H9 (cell line): Measurements from ENCODE around the gene TRAF6. TPM values are rescaled to one million over a fixed set of nuclear protein-coding genes. Genes with fewer than 3 reads are reported as not detected.

Source experiments
- DNase-seq: peaks from one replicate; pipeline ENCODE4 v3.0.0-alpha.2; 2017
- H2AFZ ChIP-seq: one replicate; pipeline ENCODE4 v1.6.1; 2013; ENCODE audit warnings: mild to moderate bottlenecking, low read length, control low read depth, moderate library complexity
- H2AK5ac ChIP-seq: 2 replicates; pipeline ENCODE4 v1.6.1; 2013; ENCODE audit warnings: low read length, control low read depth, mixed read lengths; ENCODE audit not compliant: insufficient read length
- H2BK120ac ChIP-seq: one replicate; pipeline ENCODE4 v1.6.1; 2013; ENCODE audit warnings: low read depth, mild to moderate bottlenecking, low read length, control low read depth, inconsistent platforms; ENCODE audit not compliant: poor library complexity, severe bottlenecking
- H2BK12ac ChIP-seq: 2 replicates; pipeline ENCODE4 v1.6.1; 2013; ENCODE audit warnings: low read length, control low read depth, mixed read lengths, low read depth; ENCODE audit not compliant: insufficient read length
- H2BK15ac ChIP-seq: 2 replicates; pipeline ENCODE4 v1.6.1; 2013; ENCODE audit warnings: low read depth, low read length, control low read depth
- H2BK20ac ChIP-seq: one replicate; pipeline ENCODE4 v1.6.1; 2013; ENCODE audit warnings: low read depth, mild to moderate bottlenecking, low read length, control low read depth, inconsistent platforms; ENCODE audit not compliant: poor library complexity, severe bottlenecking
- H2BK5ac ChIP-seq: 2 replicates; pipeline ENCODE4 v1.6.1; 2013; ENCODE audit warnings: low read length, control low read depth, mixed read lengths; ENCODE audit not compliant: insufficient read length
- H3K14ac ChIP-seq: 2 replicates; pipeline ENCODE4 v1.6.1; 2013; ENCODE audit warnings: low read length, control low read depth; ENCODE audit not compliant: insufficient read depth
- H3K18ac ChIP-seq: 2 replicates; pipeline ENCODE4 v1.6.1; 2013; ENCODE audit warnings: low read depth, mild to moderate bottlenecking, mixed read lengths, low read length, control low read depth; ENCODE audit not compliant: insufficient read length
- H3K23ac ChIP-seq: 2 replicates; pipeline ENCODE4 v1.6.1; 2013; ENCODE audit warnings: low read length, control low read depth, mixed read lengths, low read depth; ENCODE audit not compliant: insufficient read length
- H3K23me2 ChIP-seq: 2 replicates; pipeline ENCODE4 v1.6.1; 2013; ENCODE audit warnings: low read depth, mild to moderate bottlenecking, mixed read lengths, low read length, control low read depth; ENCODE audit not compliant: insufficient read length, poor library complexity, severe bottlenecking
- H3K27ac ChIP-seq: 2 replicates; pipeline ENCODE4 v1.5.1; 2013; ENCODE audit warnings: low read length, control low read depth, mixed read lengths, low read depth; ENCODE audit not compliant: insufficient read length
- H3K27me3 ChIP-seq: 2 replicates; pipeline ENCODE4 v1.6.1; 2013; ENCODE audit warnings: low read length, control low read depth, inconsistent platforms; ENCODE audit not compliant: insufficient read depth
- H3K4ac ChIP-seq: 2 replicates; pipeline ENCODE4 v1.6.1; 2013; ENCODE audit warnings: low read depth, mild to moderate bottlenecking, control low read depth, inconsistent platforms, low read length, moderate library complexity
- H3K4me1 ChIP-seq: 2 replicates; pipeline ENCODE4 v1.6.1; 2013; ENCODE audit warnings: low read length, control low read depth, inconsistent platforms; ENCODE audit not compliant: insufficient read depth
- H3K4me2 ChIP-seq: 2 replicates; pipeline ENCODE4 v1.6.1; 2013; ENCODE audit warnings: low read length, control low read depth, mixed read lengths; ENCODE audit not compliant: insufficient read length, insufficient read depth
- H3K56ac ChIP-seq: 2 replicates; pipeline ENCODE4 v1.6.1; 2013; ENCODE audit warnings: low read depth, mild to moderate bottlenecking, mixed read lengths, low read length, control low read depth; ENCODE audit not compliant: insufficient read length
- H3K79me1 ChIP-seq: 2 replicates; pipeline ENCODE4 v1.6.1; 2013; ENCODE audit warnings: low read depth, mild to moderate bottlenecking, moderate library complexity, low read length, control low read depth, inconsistent platforms; ENCODE audit not compliant: insufficient read depth, poor library complexity, severe bottlenecking
- H3K79me2 ChIP-seq: 2 replicates; pipeline ENCODE4 v1.6.1; 2013; ENCODE audit warnings: low read length, control low read depth, inconsistent platforms; ENCODE audit not compliant: insufficient read depth
- H3K9ac ChIP-seq: 2 replicates; pipeline ENCODE4 v1.6.1; 2013; ENCODE audit warnings: low read length, control low read depth, mixed read lengths; ENCODE audit not compliant: insufficient read length; ENCODE audit errors: extremely low read depth
- H3K9me3 ChIP-seq: one replicate; pipeline ENCODE4 v1.6.1; 2013; ENCODE audit warnings: low read depth, low read length, inconsistent platforms; ENCODE audit not compliant: control insufficient read depth
- H3T11ph ChIP-seq: one replicate; pipeline ENCODE4 v1.6.1; 2013; ENCODE audit warnings: mild to moderate bottlenecking, low read length, control low read depth, inconsistent platforms
- H4K20me1 ChIP-seq: one replicate; pipeline ENCODE4 v1.6.1; 2013; ENCODE audit not compliant: control insufficient read depth, insufficient read length, insufficient read depth
- H4K5ac ChIP-seq: 2 replicates; pipeline ENCODE4 v1.6.1; 2013; ENCODE audit warnings: low read depth, mild to moderate bottlenecking, mixed read lengths, low read length, control low read depth; ENCODE audit not compliant: insufficient read length
- H4K8ac ChIP-seq: replicated peaks from 2 replicates; pipeline ENCODE4 v1.6.1; 2013; ENCODE audit warnings: low read length, control low read depth, mixed read lengths, low read depth; ENCODE audit not compliant: insufficient read length
- H4K91ac ChIP-seq: 2 replicates; pipeline ENCODE4 v1.6.1; 2013; ENCODE audit warnings: low read depth, mild to moderate bottlenecking, moderate library complexity, mixed read lengths, low read length, control low read depth; ENCODE audit not compliant: insufficient read length
- H3K27ac Mint-ChIP-seq, 3 experiments: 2 replicates in 2 of 3; 3 replicates in 1 of 3; pipeline ENCODE4 v1.8.0; 2020 to 2021; ENCODE audit warnings: mixed read lengths in 3 of 3, mild to moderate bottlenecking in 1 of 3, moderate library complexity in 1 of 3
- H3K27me3 Mint-ChIP-seq: 2 replicates; pipeline ENCODE4 v1.8.0; 2021; ENCODE audit warnings: low read depth, mild to moderate bottlenecking, moderate library complexity, mixed read lengths
- H3K36me3 Mint-ChIP-seq, 3 experiments: 2 replicates in 2 of 3; 3 replicates in 1 of 3; pipeline ENCODE4 v1.8.0; 2020 to 2021; ENCODE audit warnings: low read depth in 3 of 3, mixed read lengths in 3 of 3; ENCODE audit not compliant: insufficient read depth in 1 of 3
- H3K4me1 Mint-ChIP-seq, 2 experiments: 2 replicates each; pipeline ENCODE4 v1.8.0; 2020; ENCODE audit warnings: mixed read lengths in 2 of 2
- H3K4me3 Mint-ChIP-seq, 2 experiments: 2 replicates in 1 of 2; 3 replicates in 1 of 2; pipeline ENCODE4 v1.8.0; 2020 to 2021; ENCODE audit warnings: mild to moderate bottlenecking in 2 of 2, mixed read lengths in 2 of 2, moderate library complexity in 1 of 2
- H3K9me3 Mint-ChIP-seq, 2 experiments: 2 replicates in 1 of 2; 3 replicates in 1 of 2; pipeline ENCODE4 v1.8.0; 2020; ENCODE audit warnings: mild to moderate bottlenecking in 2 of 2, mixed read lengths in 2 of 2, moderate library complexity in 1 of 2
- CTCF ChIP-seq: fragments of 200-600 bp; sonication (generic); conservative IDR thresholded peaks from 3 replicates; pipeline ENCODE4 v1.8.0; 2021; ENCODE audit warnings: antibody characterized with exemption, mild to moderate bottlenecking
- WGBS: extraction: QIAGEN DNeasy Blood & Tissue Kit; methylation state at CpG from one replicate; pipeline ENCODE4 v1.1.7; 2013; ENCODE audit warnings: missing lambda C conversion rate, low lambda C conversion rate, mixed read lengths; ENCODE audit not compliant: insufficient read length; ENCODE audit errors: extremely low coverage; 5-methylcytosine and 5-hydroxymethylcytosine counted together
- total RNA-seq: library from RNA; stranded (reverse); gene quantifications from 2 replicates; pipeline ENCODE4 v1.2.1, GENCODE V29; 2021

The TRAF6 gene
- total RNA-seq, 1 experiment from 2014 or later = 9.9 TPM

DNA sequence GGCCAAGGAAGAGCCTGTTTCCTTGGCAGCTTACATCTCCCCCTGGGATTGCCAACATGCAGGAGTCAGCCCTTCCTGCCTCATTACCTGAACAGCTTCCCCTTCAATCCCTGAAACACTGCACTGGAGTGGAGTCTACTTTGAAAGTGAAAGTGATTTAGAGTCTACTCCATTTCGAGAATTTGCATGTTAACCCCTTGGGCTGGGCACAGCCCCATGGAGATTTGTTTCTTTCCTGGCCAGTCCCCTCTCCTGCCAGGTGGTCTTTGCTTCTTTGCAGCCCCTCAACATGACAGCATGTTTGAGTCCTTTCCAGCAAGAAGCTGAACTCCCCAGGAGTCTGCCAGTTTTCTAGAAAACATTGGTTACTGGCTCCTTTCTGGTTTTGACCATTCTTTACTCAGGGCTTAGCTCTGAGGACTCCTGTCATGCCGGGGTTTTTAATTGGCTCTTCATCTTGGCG lies 59.9 kb downstream of the TRAF6 start:
- Histone ChIP-seq H3K79me1 (no peaks in the 10 kb centered on the region), H3K23me2 (no peaks in the 10 kb centered on the region), H3K27me3 (no peaks in the 10 kb centered on the region), H2BK5ac (no peak overlapping the region), H3K79me2 (no peaks in the 10 kb centered on the region), H2BK15ac (no peak overlapping the region), H3K4me2 (no peak overlapping the region), H3K4ac (no peak overlapping the region), H4K20me1 (no peaks in the 10 kb centered on the region), H3K18ac (no peak overlapping the region), H2BK12ac (no peak overlapping the region), H4K5ac (no peak overlapping the region), H3K14ac (no peak overlapping the region), H3K56ac (no peak overlapping the region), H2BK20ac (no peak overlapping the region), H3K9ac (no peak overlapping the region), H3K23ac (no peak overlapping the region), H4K91ac (no peak overlapping the region), H2BK120ac (no peak overlapping the region), H3T11ph (no peak overlapping the region), H3K27ac (no peak overlapping the region), H2AFZ (no peak overlapping the region), H4K8ac (no peak overlapping the region), H3K4me1 (no peaks in the 10 kb centered on the region; the same call in 1 of the 2 replicates), H2AK5ac (no peak overlapping the region), H3K9me3 (no peaks in the 10 kb centered on the region)
- H3K4me1 Mint-ChIP-seq = peaks cover 21 to 29% of the 10 kb centered on the region in 2 experiments
- no peak overlapping the region for H3K4me3 Mint-ChIP-seq
- no peak for TF ChIP-seq CTCF
- H3K9me3 Mint-ChIP-seq = no peaks in the 10 kb centered on the region; a peak in 1 of 5 replicates
- DNase-seq = peak; percentile 5
- H3K27me3 Mint-ChIP-seq = no peaks in the 10 kb centered on the region; the same call in none of the 2 replicates
- WGBS = no CpG with 5 or more reads among the region's 3 CpGs
- H3K27ac Mint-ChIP-seq = no peak overlapping the region; a peak in 1 of 7 replicates
- H3K36me3 Mint-ChIP-seq = peaks cover 0 to 7% (median 0%) of the 10 kb centered on the region in 3 experiments; a peak in 3 of 7 replicates
